Measurements from ENCODE around the gene PNP. TPM values are rescaled to one million over a fixed set of nuclear protein-coding genes. Genes with fewer than 3 reads are reported as not detected.

PNP gene
- polyA plus RNA-seq, 3 donors = 63.2 to 112 (median 67.5) TPM

GRCh38 chr14:20461225-20462141 lies 7.7 kb upstream of the PNP start, which contains the start of gene PIP4P1:
Gene PIP4P1, minus strand, starts transcription at chr14:20461434. Its CDS starts 109 bp downstream, at chr14:20461325.
- peaks cover 37% of the 10 kb centered on the region for H3K79me2 ChIP-seq (ENCODE audit: insufficient read depth, low read length)
- peaks cover 0 to 2% (median 0%) of the 10 kb centered on the region in 7 donors for H3K9me3 Mint-ChIP-seq
- intact Hi-C loops (cut with micrococcal nuclease) = loop anchor here (10.0 kb wide), 2 partner anchors 47 to 643 kb away; partner anchors contain the start of genes TEP1 (in 1 of the 2) and TMEM253 (in 1 of the 2)
- H3K27me3 ChIP-seq (ENCODE audit: control insufficient read depth in 2 of 2, insufficient read depth in 2 of 2, low read length in 2 of 2) = no peaks in the 10 kb centered on the region
- H3K4me1 Mint-ChIP-seq = peaks cover 13% of the 10 kb centered on the region
- peaks cover 28% of the 10 kb centered on the region for H4K20me1 ChIP-seq (ENCODE audit: insufficient read depth, low read length)
- peak; percentile 100 for DNase-seq
- peaks cover 33 to 38% of the 10 kb centered on the region in 2 donors for H3K36me3 Mint-ChIP-seq
- peak within 1 kb of the TSS; percentile 77 to 93 for H3K27ac ChIP-seq (ENCODE audit: low read depth in 1 of 2, low read length in 2 of 2)
- H3K9ac ChIP-seq (ENCODE audit: insufficient read depth, low read length, poor library complexity, severe bottlenecking) = peak within 1 kb of the TSS; percentile 94
- peaks cover 46 to 53% of the 10 kb centered on the region in 2 donors for H3K4me1 ChIP-seq (ENCODE audit: control insufficient read depth in 1 of 2, insufficient read depth in 2 of 2, low read length in 2 of 2)
- under 1% methylated on average over 67 of the region's 67 CpGs for WGBS (ENCODE audit: insufficient coverage)
- no peak for TF ChIP-seq CTCF (IDR thresholded peaks at IDR 0.05)
- peaks cover 35 to 37% of the 10 kb centered on the region in 2 donors for H3K36me3 ChIP-seq (replicated peaks in 1 of 2; ENCODE audit: control insufficient read depth in 1 of 2, insufficient read depth in 2 of 2, low read length in 2 of 2)
- H3K4me2 ChIP-seq (replicated peaks; ENCODE audit: extremely low read depth, low read length, poor library complexity, severe bottlenecking) = peak within 1 kb of the TSS; percentile 89
- peak within 1 kb of the TSS; percentile 82 for H2AFZ ChIP-seq (ENCODE audit: insufficient read depth, low read depth, low read length, poor library complexity, severe bottlenecking)
- peak within 1 kb of the TSS; percentile 93 to 96 for H3K4me3 Mint-ChIP-seq
- H3K27me3 Mint-ChIP-seq (ENCODE audit: low read depth in 3 of 3) = peaks cover 1 to 5% (median 1%) of the 10 kb centered on the region in 3 donors
- no peaks in the 10 kb centered on the region for H3K9me3 ChIP-seq (replicated peaks in 1 of 2; ENCODE audit: control insufficient read depth in 1 of 2, insufficient read depth in 1 of 2, low read length in 2 of 2)
- H3K27ac Mint-ChIP-seq = peak within 1 kb of the TSS; percentile 92 to 98 (median 97)
- H3K4me3 ChIP-seq (replicated peaks in 1 of 3; ENCODE audit: low read depth in 2 of 3, low read length in 3 of 3) = peak within 1 kb of the TSS; percentile 71 to 86 (median 73)

- Mint-ChIP-seq H3K4me3 (peak overlapping the region; percentile 98 to 100), H3K4me1 (peaks cover 34% of the 10 kb centered on the region), H3K9me3 (no peaks in the 10 kb centered on the region), H3K27me3 (ENCODE audit: low read depth in 3 of 3) (peaks cover under 1 to 3% (median 1%) of the 10 kb centered on the region in 3 donors), H3K27ac (peak overlapping the region; percentile 97 to 100 (median 99)), H3K36me3 (peaks cover 26 to 29% of the 10 kb centered on the region in 2 donors)
- Histone ChIP-seq H3K9me3 (replicated peaks in 1 of 2; ENCODE audit: control insufficient read depth in 1 of 2, insufficient read depth in 1 of 2, low read length in 2 of 2) (no peaks in the 10 kb centered on the region), H3K27me3 (ENCODE audit: control insufficient read depth in 2 of 2, insufficient read depth in 2 of 2, low read length in 2 of 2) (no peaks in the 10 kb centered on the region), H3K4me3 (replicated peaks in 1 of 3; ENCODE audit: low read depth in 2 of 3, low read length in 3 of 3) (peak overlapping the region; percentile 75 to 93 (median 87)), H3K27ac (ENCODE audit: low read depth in 1 of 2, low read length in 2 of 2) (peak overlapping the region; percentile 97 to 100), H4K20me1 (ENCODE audit: insufficient read depth, low read length) (peaks cover 37% of the 10 kb centered on the region), H3K36me3 (replicated peaks in 1 of 2; ENCODE audit: control insufficient read depth in 1 of 2, insufficient read depth in 2 of 2, low read length in 2 of 2) (peaks cover 21 to 22% of the 10 kb centered on the region in 2 donors), H2AFZ (ENCODE audit: insufficient read depth, low read depth, low read length, poor library complexity, severe bottlenecking) (peak overlapping the region; percentile 67), H3K79me2 (ENCODE audit: insufficient read depth, low read length) (peaks cover 44% of the 10 kb centered on the region), H3K9ac (ENCODE audit: insufficient read depth, low read length, poor library complexity, severe bottlenecking) (peak overlapping the region; percentile 100), H3K4me1 (ENCODE audit: control insufficient read depth in 1 of 2, insufficient read depth in 2 of 2, low read length in 2 of 2) (peaks cover 26 to 35% of the 10 kb centered on the region in 2 donors), H3K4me2 (replicated peaks; ENCODE audit: extremely low read depth, low read length, poor library complexity, severe bottlenecking) (peak overlapping the region; percentile 87)
- TF ChIP-seq CTCF (IDR thresholded peaks at IDR 0.05) = no peak
- intact Hi-C loops (cut with micrococcal nuclease) = loop anchor here (10.0 kb wide), 2 partner anchors 54 to 636 kb away; partner anchors contain the start of genes TEP1 (in 1 of the 2) and TMEM253 (in 1 of the 2)
- no peak for DNase-seq
- 36% methylated on average over 9 of the region's 16 CpGs for WGBS (ENCODE audit: insufficient coverage)
Measured at GRCh38 chr14:20468764-20469241, 403 bp upstream of the PNP start.

Measured in CD14-positive monocyte (primary cell).